ENCODE measurements around the gene NAT8. TPM values are rescaled to one million over a fixed set of nuclear protein-coding genes. Genes with fewer than 3 reads are reported as not detected.
"Not testable (repeated sequence)": the region's sequence is repeated elsewhere in the genome, so short reads cannot be mapped to it uniquely, and the experiment has no call there.

Gene NAT8
- total and polyA plus RNA-seq, 3 donors from 2014 or later = 6.0 TPM; not detected in 2

- intact Hi-C loops (cut with DNase I; ENCODE audit: low total_unique reads) = no loop called here
- Histone ChIP-seq H3K36me3 (ENCODE audit: low read depth, missing control alignments) (no peaks in the 10 kb centered on the region), H3K4me3 (no peak overlapping the region), H3K4me1 (no peaks in the 10 kb centered on the region), H3K27me3 (no peaks in the 10 kb centered on the region), H3K9me3 (no peaks in the 10 kb centered on the region), H3K27ac (no peak overlapping the region)
- 85 to 91% methylated on average over 3 of the region's 3 CpGs for WGBS, 2 donors
- no peak for DNase-seq
- no peak for TF ChIP-seq POLR2A (IDR thresholded peaks at IDR 0.05)
- TF ChIP-seq CTCF (IDR thresholded peaks at IDR 0.05) = no peak
Measured at GRCh38 chr2:73652348-73652747, 10.1 kb upstream of the NAT8 start.

GRCh38 chr2:73651591-73652230, 9.5 kb upstream of the NAT8 start:
- intact Hi-C loops (cut with DNase I; ENCODE audit: low total_unique reads) = no loop called here
- H3K4me3 ChIP-seq = no peak overlapping the region
- no peaks in the 10 kb centered on the region for H3K27me3 ChIP-seq
- no peaks in the 10 kb centered on the region for H3K9me3 ChIP-seq
- WGBS, 2 donors = 65 to 68% methylated on average over 6 of the region's 6 CpGs
- TF ChIP-seq POLR2A (IDR thresholded peaks at IDR 0.05) = no peak
- no peak for TF ChIP-seq CTCF (IDR thresholded peaks at IDR 0.05)
- DNase-seq = no peak
- H3K36me3 ChIP-seq (ENCODE audit: low read depth, missing control alignments) = no peaks in the 10 kb centered on the region
- H3K27ac ChIP-seq = no peak overlapping the region
- H3K4me1 ChIP-seq = no peaks in the 10 kb centered on the region

- DNase-seq = not testable (repeated sequence)
- WGBS, 2 donors = 89 to 95% methylated on average over 6 to 10 of the region's 10 CpGs
Measured at GRCh38 chr2:73647690-73648089, 5.5 kb upstream of the NAT8 start.

GRCh38 chr2:73641767-73642062, 507 bp downstream of the NAT8 start:
- Histone ChIP-seq H3K4me3 (no peak overlapping the region), H3K27ac (no peak overlapping the region), H3K4me1 (peaks cover 5% of the 10 kb centered on the region), H3K9me3 (no peaks in the 10 kb centered on the region), H3K36me3 (ENCODE audit: low read depth, missing control alignments) (no peaks in the 10 kb centered on the region), H3K27me3 (no peaks in the 10 kb centered on the region)
- DNase-seq = no peak
- no peak for TF ChIP-seq POLR2A (IDR thresholded peaks at IDR 0.05)
- TF ChIP-seq CTCF (IDR thresholded peaks at IDR 0.05) = no peak
- intact Hi-C loops (cut with DNase I; ENCODE audit: low total_unique reads) = no loop called here
- 80 to 81% methylated on average over 3 of the region's 3 CpGs for WGBS, 2 donors

More at GRCh38 chr2:73647690-73648089, 5.5 kb upstream of the NAT8 start:
- H3K36me3 ChIP-seq (ENCODE audit: low read depth, missing control alignments); H3K27me3 ChIP-seq; H3K4me3 ChIP-seq; H3K4me1 ChIP-seq; H3K27ac ChIP-seq; intact Hi-C loops (cut with DNase I; ENCODE audit: low total_unique reads); H3K9me3 ChIP-seq: not testable (repeated sequence)

- no peak overlapping the region for H3K27ac ChIP-seq
- intact Hi-C loops (cut with DNase I; ENCODE audit: low total_unique reads) = no loop called here
- TF ChIP-seq POLR2A (IDR thresholded peaks at IDR 0.05) = no peak
- no peak for TF ChIP-seq CTCF (IDR thresholded peaks at IDR 0.05)
- WGBS, 2 donors = 81 to 83% methylated on average over 14 to 19 of the region's 19 CpGs
- H3K27me3 ChIP-seq = no peaks in the 10 kb centered on the region
- DNase-seq = no peak
- peaks cover 5% of the 10 kb centered on the region for H3K4me1 ChIP-seq
- no peak overlapping the region for H3K4me3 ChIP-seq
- H3K9me3 ChIP-seq = no peaks in the 10 kb centered on the region
- H3K36me3 ChIP-seq (ENCODE audit: low read depth, missing control alignments) = no peaks in the 10 kb centered on the region
Measured at GRCh38 chr2:73640946-73641766, 1.1 kb downstream of the NAT8 start.
